Sigmoid colon (tissue), 4 donors: ENCODE data around the gene PGAP3.
A peak's percentile ranks its signal among the peaks of the same experiment; 100 is the strongest.

Experiments used
- EP300 ChIP-seq, 4 donors: sonication (generic); formaldehyde crosslinking; IDR thresholded peaks; one replicate each; pipeline ENCODE4 v1.6.1; 2017; ENCODE audit warnings: antibody characterized with exemption in 4 of 4
- POLR2A ChIP-seq, 2 donors: fragments of 450-650 bp; IDR thresholded peaks; one replicate each; pipeline ENCODE4 v1.6.1; 2016; ENCODE audit warnings: antibody characterized with exemption in 2 of 2, mild to moderate bottlenecking in 2 of 2, moderate library complexity in 2 of 2
- POLR2AphosphoS5 ChIP-seq, 4 donors: sonication (generic); formaldehyde crosslinking; IDR thresholded peaks; one replicate each; pipeline ENCODE4 v1.6.1; 2017; ENCODE audit warnings: antibody characterized with exemption in 4 of 4
- TF ChIP-seq, protein P1 (sequence below), 4 experiments: fragments of 450-650 bp in 3 of 4; fragments of 200-600 bp in 1 of 4; IDR thresholded peaks; one replicate each; pipeline ENCODE4 v1.5.1; 2016 to 2019; ENCODE audit warnings: antibody characterized with exemption in 4 of 4, mild to moderate bottlenecking in 3 of 4, moderate library complexity in 2 of 4

DNA sequence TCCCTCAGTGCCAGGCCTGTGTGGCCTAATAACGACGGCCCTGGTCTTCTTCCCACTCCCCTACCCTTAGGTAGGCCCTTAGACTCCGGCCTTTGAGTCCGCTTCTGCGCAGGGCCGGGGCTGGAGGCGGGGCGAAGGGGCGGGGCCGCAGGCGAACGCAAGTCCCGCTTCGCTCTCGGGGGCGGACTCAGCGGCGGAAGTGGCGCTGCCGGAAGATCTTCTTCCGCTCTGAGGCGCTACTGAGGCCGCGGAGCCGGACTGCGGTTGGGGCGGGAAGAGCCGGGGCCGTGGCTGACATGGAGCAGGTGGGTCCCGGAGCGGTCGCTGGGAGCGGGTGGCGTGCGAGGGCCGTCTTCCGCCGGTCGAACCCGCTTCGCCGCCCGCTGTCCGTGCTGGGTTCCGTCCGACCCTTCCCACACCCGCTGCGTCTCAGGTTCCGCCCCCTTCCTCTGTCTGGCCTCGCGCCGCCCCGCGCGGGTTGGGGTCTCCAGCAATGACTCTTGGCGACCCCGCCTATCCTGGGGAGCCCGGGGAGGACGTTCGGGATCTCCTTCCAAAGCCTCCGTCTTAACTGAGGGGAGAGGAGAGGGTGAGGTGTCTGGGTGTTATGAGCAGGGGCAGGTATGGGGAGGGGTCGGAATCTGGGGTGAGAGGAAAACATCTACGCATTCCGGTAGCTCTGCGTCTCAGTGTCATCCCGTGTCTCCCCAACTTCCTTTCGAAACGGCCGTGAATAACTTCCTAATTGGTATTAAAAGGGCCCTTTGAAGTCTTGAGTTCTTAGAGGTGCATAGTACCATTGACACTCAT is 50.7 kb downstream of the PGAP3 start, which contains the start of gene STARD3:
- TF ChIP-seq, protein P1, sequence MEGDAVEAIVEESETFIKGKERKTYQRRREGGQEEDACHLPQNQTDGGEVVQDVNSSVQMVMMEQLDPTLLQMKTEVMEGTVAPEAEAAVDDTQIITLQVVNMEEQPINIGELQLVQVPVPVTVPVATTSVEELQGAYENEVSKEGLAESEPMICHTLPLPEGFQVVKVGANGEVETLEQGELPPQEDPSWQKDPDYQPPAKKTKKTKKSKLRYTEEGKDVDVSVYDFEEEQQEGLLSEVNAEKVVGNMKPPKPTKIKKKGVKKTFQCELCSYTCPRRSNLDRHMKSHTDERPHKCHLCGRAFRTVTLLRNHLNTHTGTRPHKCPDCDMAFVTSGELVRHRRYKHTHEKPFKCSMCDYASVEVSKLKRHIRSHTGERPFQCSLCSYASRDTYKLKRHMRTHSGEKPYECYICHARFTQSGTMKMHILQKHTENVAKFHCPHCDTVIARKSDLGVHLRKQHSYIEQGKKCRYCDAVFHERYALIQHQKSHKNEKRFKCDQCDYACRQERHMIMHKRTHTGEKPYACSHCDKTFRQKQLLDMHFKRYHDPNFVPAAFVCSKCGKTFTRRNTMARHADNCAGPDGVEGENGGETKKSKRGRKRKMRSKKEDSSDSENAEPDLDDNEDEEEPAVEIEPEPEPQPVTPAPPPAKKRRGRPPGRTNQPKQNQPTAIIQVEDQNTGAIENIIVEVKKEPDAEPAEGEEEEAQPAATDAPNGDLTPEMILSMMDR (IDR thresholded peaks at IDR 0.05), result no peak
- TF ChIP-seq POLR2AphosphoS5 (IDR thresholded peaks at IDR 0.05) (peak; percentile 63 to 74 (median 66)), POLR2A (IDR thresholded peaks at IDR 0.05) (peak; percentile 38 to 66), EP300 (IDR thresholded peaks at IDR 0.05) (no peak)
